ENCODE results near the gene PDE1A.

PDE1A gene

DNA sequence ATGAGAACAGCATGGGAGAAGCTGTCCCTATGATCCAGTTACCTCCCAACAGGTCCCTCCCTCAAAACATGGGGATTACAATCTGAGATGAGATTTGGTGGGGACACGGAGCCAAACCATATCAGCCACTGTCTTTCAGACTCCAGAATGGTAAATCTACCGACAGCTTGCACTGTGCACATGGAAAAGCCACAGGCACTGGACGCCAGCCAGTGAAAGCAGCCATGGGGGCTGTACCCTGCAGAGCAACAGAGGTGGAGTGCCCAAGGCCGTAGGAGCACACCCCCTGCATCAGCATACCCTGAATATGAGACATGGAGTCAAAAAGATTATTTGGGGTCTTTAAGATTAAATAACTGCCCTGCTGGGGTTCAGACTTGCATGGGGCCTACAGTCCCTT lies 218.4 kb downstream of the PDE1A start:
- no peak for DNase-seq

DNA sequence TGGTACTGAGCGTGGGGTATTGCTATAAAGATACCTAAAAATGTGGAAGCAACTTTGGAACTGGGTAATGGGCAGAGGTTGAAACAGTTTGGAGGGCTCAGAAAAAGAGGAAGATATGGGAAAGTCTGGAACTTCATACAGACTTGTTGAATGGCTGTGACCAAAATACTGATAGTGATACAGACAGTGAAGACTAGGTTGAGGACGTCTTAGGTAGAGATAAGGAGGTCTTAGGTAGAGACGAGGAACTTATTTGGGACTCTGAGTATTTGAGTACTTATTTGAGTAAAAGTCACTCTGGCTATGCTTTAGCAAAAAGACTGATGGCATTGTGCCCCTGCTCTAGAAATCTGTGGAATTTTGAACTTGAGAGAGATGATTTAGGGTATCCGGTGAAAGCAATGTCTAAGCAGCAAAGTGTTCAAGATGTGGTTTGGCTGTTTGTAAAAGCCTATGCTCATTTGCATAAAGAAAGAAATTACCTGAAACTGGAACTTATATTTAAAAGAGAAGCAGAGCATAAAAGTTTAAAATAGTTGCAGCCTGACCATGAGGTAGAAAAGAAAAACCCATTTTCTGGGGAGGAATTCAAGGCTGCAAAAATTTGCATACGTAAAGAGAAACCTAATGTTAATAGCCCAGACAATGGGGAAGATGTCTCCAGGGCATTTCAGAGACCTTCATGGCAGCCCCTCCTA lies 219.6 kb downstream of the PDE1A start:
- no peak for DNase-seq

DNA sequence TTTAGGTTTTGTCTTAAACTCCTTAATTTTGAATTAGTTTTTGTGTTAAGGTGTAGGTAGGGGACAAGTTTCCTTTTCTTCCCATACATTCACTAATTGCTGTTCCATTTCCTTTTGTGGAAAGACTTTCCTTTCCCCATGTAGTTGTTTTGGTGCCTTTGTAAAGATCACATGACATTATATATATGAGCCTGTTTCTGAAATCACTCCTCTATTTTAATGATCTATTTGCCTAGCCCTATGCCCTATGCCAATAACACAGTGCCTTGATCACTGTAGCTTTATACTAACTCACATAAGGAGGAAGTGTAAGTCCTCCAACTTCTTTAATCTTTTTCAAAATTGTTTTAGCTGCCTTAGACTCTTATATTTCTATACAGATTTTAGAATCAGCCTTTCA lies 229.3 kb downstream of the PDE1A start:
- no peak for DNase-seq

DNA sequence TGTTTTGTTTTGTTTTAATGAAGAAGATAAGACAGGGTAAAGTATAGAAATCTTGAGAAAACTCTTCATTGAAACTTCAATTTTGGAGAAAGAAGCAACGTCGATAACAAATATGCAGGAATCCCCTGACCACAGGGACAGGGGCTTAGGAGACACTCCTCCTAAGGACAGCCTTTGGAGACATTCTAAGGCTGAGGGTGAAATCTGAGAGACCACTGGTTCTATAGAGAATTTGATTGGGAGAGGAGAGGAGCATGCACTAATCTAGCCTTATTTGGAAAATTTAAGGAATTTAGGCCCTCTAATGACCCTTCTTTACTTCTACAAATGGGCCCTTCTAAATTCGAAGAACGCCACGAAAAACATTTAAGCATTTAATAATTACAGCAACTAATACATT lies 233.5 kb downstream of the PDE1A start:
- no peak for DNase-seq

DNA sequence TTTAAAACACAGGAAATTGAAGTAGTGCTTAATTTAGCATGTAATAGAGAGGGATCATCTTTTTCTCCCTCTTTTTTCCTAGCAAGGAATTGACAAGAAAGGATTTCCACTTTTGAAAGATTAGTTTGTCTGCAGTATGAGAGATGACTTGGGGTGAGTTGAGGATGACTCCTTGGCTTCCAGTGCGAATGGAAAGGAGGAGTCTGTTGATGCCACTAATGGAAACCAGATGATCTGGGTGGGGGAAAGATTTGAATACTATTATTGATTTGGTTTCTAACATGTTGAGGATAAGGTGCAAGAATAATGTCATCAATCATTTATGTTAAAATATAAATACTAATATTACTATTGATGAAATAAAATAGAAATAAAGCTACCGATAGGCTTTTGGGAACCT lies 235.8 kb downstream of the PDE1A start:
- no peak for DNase-seq

DNA sequence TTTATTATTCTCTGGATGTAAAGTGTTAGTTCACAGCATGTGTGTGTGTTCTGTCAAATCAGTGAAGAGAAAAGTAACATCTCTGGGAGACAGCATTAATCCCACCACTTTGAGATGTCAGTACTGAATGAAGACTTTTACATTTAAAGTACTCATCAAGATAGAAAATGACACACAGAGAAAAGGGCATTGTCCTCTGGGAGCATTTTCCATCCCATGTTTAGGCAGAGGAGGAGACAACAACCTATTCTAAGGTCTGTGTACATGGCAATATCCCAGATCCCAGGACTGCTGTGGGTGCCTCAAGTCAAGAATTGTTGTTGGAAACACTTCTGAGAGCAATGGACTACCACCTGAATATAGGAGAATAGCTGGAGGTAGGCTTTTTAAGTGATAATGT lies 239.7 kb downstream of the PDE1A start:
- DNase-seq = no peak

- DNase-seq = no peak
These were observed 240.6 kb downstream of the PDE1A start for GRCh38 chr2:182186132-182186735.

GRCh38 chr2:182182436-182182835 lies 244.4 kb downstream of the PDE1A start:
- DNase-seq = no peak

GRCh38 chr2:182181381-182181780 lies 245.5 kb downstream of the PDE1A start:
- DNase-seq = no peak

GRCh38 chr2:182179176-182179575 lies 247.7 kb downstream of the PDE1A start:
- no peak for DNase-seq

DNA sequence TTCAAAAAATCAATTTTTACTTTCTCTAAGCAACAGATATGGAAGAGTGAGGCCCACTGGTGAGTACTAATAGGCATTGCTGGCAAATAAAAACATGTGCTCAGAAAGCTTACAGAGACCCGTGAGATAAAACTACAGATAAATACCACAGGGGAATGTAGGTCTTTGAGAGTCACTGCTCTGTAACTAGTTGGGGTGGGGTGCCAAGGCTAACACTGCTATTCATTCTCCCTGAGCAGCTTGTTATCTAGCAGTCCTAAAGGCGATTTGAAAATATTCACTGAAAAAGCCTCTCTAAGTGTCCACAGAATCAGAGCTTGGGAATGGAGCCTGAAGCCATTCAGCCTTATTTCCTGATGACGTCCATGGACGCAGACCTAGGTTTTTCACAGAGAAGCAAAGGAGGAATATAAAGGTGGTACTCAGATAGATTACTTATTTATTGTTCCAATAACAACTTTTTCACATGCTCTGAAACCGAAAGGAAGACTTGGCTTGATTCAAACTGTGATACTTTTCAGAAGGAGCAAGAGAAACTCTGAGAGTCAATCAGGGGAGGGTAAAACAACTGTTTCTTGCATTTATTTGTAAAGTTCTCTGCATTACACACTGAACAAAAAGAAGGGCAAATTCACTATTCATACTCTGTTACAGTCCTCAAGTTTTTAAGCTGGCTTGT lies 252.8 kb downstream of the PDE1A start:
- no peak for DNase-seq

DNA sequence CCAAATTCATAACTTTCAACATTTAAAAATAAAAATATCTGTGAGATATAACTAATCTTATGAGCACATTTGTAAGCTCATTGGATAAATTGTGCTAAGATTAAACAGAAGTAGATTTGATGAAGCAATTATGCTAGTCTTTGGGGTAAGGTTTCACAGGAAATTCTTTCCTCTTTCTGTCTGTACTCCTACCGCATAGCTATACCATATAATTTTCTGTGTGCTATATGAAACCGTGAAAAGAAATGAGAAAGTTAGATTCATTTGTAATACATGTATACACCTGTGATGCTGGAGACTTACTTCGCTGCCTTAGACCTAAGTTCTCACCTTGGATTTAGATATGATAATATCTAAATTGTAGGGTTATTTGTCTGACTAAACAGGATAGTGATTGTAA lies 256.5 kb downstream of the PDE1A start:
- DNase-seq = no peak

GRCh38 chr2:182167882-182168281 lies 259.0 kb downstream of the PDE1A start:
- DNase-seq = no peak

DNA sequence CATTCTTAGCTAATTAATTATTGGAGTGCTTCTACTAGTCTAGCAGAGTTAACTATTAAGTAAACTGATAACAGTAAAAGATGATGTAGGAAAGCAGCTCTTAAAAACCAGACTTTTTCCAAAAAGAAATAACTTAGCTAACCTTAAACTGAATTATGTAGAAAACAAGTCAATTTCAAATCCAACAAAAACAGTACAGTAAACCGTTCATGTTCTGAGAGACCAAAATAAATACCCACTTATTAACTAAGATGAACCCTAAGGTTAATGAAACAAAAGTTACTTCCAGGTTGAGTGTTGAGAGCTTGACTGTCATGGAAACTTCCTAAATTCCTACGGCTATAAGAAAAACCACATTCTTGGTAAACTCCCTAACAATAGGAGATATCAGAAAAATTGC lies 260.0 kb downstream of the PDE1A start:
- DNase-seq = no peak

- DNase-seq = no peak
These were observed 260.4 kb downstream of the PDE1A start for GRCh38 chr2:182166406-182166805.

GRCh38 chr2:182165202-182165601 lies 261.6 kb downstream of the PDE1A start:
- no peak for DNase-seq

DNA sequence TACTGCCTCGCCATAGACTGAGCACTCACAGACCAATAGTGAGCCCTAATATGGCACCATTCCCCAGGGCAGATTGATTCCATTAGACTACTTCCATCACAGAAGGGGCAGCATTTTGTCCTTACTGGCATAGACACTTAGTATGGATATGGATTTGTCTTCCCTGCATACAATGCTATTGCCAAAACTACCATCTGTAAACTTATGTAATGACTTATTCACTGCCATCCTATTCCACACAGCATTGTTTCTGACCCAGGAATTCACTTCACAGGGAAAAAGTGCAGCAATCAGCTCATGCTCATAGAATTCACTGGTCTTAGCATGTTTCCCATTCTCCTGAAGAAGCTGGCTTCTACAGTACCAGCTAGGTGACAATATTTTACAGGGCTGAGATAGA lies 262.1 kb downstream of the PDE1A start:
- no peak for DNase-seq

DNA sequence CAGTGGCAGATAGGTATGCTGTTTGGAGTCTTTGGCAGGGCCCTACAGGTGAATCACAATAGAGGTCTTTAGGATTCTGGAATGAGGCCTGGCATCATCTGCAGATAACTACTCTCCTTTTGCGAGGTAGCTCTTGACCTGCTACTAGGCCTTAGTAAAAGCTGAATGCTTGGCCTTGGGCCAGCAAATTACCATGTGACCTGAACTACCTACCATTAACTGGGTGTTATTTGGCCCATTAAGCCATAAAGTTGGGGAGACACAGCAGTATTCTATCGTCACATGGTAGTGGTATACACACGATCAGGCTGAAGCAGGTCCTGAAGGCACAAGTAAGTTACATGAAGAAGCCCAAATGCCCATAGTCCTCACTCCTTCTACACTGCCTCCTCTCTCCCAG lies 263.0 kb downstream of the PDE1A start:
- no peak for DNase-seq

- peak in 3 of 56 donors; percentile 1 to 8 (median 6) for DNase-seq
These were observed 278.5 kb downstream of the PDE1A start for GRCh38 chr2:182148344-182148743.

- peak in 4 of 56 donors; percentile 1 to 6 (median 2) for DNase-seq
These were observed 282.1 kb downstream of the PDE1A start for GRCh38 chr2:182144776-182145165.

GRCh38 chr2:182144041-182144775 lies 282.6 kb downstream of the PDE1A start:
- DNase-seq = no peak

DNA sequence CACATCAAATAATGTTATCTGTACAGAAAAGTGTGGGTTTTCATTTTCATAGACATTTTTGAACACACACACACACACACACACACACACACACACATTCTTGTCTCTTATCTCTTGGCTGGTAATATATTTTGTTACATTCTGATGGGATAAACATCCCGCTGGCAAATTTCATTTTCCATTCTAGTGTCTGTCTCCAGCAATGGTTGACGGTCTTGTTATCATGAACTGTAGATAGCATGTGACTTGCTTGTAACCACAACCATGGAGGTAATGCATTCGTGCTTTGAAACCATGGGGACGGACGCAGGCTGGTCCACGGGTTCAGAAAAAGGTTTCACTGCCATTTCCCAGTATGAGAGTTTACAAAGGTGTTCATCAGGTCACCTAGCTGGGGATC lies 284.8 kb downstream of the PDE1A start:
- DNase-seq = no peak

Data from nucleus accumbens (tissue), 56 donors.